Measurements from ENCODE around the gene LRSAM1. TPM values are rescaled to one million over a fixed set of nuclear protein-coding genes. Genes with fewer than 3 reads are reported as not detected.

Gene LRSAM1
- total RNA-seq, 1 experiment from 2014 or later = 21.6 TPM

DNA sequence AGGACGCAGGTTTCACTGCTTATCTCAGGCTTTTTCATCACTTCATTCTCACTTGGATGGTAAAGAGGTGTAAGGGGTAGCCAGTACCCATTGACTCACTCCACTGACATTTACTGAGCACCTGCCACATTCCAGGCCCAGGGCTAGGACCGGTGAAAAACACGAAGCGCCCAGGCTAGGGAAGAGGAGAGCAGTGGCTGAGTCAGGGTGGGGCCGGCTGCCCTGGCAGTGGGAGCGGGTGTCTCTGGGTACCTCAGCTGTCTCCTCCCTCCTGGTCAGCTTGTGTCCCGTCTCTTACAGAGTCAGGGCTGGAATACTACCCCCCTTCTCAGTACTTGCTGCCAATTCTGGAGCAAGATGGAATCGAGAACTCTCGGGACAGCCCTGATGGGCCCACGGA, 22.2 kb downstream of the LRSAM1 start:
- H3K9me3 ChIP-seq = no peaks in the 10 kb centered on the region

DNA sequence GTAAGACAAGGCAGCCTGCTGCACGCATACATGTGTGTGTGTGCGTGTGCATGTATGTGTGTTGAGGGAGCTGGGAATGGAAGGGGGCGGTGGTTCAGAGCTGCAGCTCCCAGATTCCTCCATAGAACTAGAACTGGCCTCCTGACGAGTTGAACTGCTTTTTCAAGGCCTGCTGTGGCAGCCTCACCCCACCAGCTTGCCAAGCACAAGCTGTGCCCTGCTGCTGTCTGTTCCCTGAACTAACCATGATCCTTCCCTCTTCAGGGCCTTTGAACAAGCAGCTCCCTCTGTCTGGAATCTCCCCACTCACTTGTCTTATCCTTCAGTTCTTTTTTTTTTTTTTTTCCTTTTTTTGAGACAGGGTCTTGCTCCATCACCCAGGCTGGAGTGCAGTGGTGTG, 22.6 kb downstream of the LRSAM1 start:
- DNase-seq = no peak
- H3K27me3 ChIP-seq = no peaks in the 10 kb centered on the region

More for the DNA sequence above, 22.2 kb downstream of the LRSAM1 start:
- no peak for DNase-seq
- Histone ChIP-seq H3K27me3 (no peaks in the 10 kb centered on the region), H3K36me3 (peaks cover 4% of the 10 kb centered on the region), H3K4me3 (no peak overlapping the region)

DNA sequence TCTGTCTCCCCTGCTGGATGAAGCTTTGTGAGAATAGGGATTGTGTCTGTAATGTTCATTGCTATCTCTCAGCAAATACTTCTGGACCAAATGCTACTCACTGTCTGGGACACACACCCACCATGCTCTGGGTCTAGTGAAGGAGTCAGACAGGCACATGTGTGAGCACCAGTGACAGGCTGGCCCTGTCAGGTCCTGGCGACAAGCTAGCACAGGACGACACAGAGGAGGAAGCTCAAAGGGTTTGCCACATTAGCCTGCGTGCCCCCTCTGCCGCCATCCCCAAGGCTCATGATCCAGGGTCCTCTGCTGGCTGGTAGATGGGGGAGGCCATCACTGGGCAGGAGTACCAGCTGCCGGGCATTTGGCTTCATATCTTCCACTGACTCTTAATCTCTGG, 23.3 kb downstream of the LRSAM1 start:
- DNase-seq = no peak
- H3K9me3 ChIP-seq = no peaks in the 10 kb centered on the region
- H3K4me3 ChIP-seq = no peak overlapping the region
- no peaks in the 10 kb centered on the region for H3K27me3 ChIP-seq
- H3K36me3 ChIP-seq = peaks cover 9% of the 10 kb centered on the region; the same call in 1 of the 2 replicates

More for the DNA sequence above, 22.6 kb downstream of the LRSAM1 start:
- Histone ChIP-seq H3K36me3 (peaks cover 9% of the 10 kb centered on the region; the same call in 1 of the 2 replicates), H3K9me3 (no peaks in the 10 kb centered on the region), H3K4me3 (no peak overlapping the region)

DNA sequence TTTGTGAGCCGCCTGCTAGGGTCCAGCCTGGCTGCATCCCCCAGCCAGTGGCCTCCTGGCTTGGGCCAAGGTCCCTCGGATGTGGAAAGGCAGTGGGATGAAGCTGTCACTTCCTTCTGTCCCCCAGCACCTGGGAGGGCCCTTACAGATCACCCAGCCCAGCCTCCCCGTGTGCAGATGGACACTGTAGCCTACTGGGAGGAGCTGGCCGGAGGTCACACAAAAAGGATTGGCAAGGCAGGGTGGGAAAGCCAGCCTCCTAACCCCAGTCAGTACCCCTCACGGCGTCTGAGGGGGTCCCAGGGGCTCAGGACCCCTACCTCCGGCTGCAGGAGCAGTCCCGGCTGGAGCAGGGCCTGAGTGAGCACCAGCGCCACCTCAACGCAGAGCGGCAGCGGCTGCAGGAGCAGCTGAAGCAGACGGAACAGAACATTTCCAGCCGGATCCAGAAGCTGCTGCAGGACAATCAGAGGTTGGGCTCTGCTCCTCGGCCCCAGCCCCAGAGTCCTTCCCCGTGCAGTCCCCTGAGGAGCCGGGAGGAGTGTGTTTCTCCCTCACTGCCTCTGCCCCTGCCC, 28.3 kb downstream of the LRSAM1 start:
- no peaks in the 10 kb centered on the region for H3K9me3 ChIP-seq
- DNase-seq = no peak
- peaks cover 17% of the 10 kb centered on the region for H3K36me3 ChIP-seq
- no peaks in the 10 kb centered on the region for H3K27me3 ChIP-seq
- H3K4me3 ChIP-seq = no peak overlapping the region

DNA sequence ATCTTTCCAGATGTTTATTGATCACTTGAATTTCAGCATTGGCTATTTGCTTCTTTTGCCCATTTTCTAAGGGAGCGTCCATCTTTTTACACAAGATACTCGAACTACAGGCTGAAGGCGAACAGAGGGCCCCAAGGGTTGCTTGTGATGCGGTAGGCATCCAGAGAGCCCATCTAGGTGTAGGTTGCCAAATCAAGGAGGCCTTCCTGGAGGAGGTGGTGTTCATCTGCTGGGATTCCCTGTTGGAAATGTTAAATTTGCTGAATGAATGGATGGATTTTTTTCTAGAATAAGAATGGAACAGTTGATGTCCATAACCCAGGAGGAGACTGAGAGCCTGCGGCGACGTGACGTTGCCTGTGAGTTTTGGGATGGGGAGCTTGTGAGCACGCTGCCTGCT, 31.4 kb downstream of the LRSAM1 start:
- Histone ChIP-seq H3K27me3 (no peaks in the 10 kb centered on the region), H3K4me3 (no peak overlapping the region), H3K9me3 (no peaks in the 10 kb centered on the region), H3K36me3 (peaks cover 17% of the 10 kb centered on the region)
- DNase-seq = no peak

DNA sequence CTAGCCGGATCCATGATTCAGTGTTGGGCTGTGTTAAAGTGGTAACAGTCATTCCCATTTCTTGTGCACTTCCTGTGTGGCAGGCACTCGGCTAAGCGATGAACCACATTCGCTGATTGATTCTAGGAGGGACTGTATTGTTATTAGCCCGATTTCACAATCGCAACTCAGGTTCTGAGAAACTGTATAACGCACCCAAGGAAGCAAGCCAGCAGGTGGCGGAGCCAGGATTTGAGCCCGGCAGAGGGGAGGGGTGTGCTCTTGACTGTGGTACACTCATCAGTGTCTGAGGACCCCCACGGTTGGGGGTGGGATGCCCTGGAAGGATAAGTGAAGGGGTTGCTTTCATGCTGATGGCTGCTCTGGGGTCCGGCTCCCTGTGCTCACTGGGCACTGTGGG, 34.7 kb downstream of the LRSAM1 start:
- Histone ChIP-seq H3K27me3 (no peaks in the 10 kb centered on the region), H3K9me3 (no peaks in the 10 kb centered on the region), H3K4me3 (no peak overlapping the region), H3K36me3 (peaks cover 11% of the 10 kb centered on the region)
- DNase-seq = no peak

DNA sequence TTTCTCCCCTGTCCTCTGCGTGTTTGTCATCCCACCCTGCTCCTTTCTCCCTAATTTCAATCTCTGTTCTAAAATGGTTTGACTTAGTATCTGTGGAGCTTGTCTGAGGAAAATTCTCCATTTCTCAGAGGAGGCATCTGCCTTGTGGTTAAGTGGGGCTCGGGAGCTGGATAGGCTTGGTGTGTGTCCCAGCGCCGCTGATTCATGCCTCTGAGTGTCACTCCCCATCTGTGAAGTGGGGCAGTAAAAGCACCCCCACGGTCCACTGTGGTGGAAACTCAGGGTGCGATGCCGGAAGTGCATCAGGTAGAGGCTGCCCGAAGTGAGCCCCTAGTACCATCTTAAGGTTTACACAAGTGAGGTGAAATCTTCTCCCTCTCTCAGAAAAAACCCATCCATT, 37.6 kb downstream of the LRSAM1 start:
- Histone ChIP-seq H3K36me3 (peaks cover 17% of the 10 kb centered on the region), H3K27me3 (no peaks in the 10 kb centered on the region), H3K4me3 (no peak overlapping the region), H3K9me3 (no peaks in the 10 kb centered on the region)
- DNase-seq = no peak

DNA sequence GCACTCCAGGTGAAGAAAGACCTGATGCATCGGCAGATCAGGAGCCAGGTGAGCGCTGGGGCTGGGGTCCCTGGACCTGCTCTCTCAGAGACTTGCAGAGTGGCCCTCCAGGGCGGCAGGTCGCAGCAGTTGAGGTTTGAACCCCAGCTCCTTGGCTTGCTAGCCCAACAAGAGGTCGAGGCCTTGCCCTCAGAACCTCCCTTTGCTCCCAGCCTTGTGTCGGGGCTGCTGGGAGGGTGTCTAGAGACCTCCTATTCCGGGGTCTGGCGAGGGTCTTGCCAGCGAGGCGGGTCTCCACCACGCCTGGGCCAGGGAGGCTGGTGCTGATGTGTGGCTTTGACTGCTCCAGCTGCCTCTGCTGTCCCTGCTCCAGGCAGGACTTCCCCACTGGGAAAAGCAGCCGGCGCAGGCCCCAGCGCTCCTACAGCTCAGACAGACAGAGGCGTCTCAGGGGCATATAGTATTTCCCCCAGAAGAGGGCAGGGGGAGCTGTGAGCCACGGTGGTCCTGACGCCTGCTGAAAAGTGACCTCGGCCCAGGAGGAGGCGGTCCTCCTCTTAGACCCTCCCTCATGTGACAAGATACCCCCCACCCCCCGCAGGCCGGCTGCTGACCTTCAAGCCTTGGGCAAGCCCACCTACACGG, 38.3 kb downstream of the LRSAM1 start:
- no peak overlapping the region for H3K4me3 ChIP-seq
- no peaks in the 10 kb centered on the region for H3K9me3 ChIP-seq
- peaks cover 24% of the 10 kb centered on the region for H3K36me3 ChIP-seq
- no peaks in the 10 kb centered on the region for H3K27me3 ChIP-seq
- no peak for DNase-seq

DNA sequence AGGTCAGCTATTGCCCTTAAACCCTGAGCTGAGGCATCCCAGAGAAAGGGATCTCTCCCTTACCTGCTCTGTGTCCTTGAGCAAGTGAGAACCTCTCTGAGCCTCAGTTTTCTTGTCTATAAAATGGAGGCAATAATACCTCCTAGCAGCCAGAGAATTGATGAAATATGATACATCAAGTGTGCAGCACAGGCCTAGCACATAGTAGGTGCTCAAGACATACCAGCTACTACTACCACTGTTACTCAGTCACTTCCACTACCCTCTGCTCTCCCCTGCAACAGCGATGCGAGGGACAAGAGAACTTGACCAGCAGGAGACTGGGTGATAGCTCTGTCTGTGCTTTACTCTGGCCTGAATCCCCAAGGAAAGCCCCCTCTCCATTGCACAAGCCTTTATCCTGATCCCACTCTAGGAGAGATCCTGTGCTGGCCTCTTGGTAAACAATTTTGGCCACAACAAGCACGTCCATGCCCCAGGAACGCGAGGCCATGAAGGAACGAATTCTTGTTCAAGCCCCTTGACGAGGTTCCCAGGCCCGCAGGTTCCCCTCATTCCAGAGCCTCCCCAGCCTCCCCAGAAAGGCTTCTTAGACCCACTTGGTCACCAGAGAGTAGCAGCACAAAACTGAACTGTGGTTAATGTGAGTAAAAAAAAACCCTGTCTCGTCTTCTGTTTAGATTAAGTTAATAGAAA, 39.4 kb downstream of the LRSAM1 start:
- DNase-seq = no peak
- Histone ChIP-seq H3K4me3 (no peak overlapping the region), H3K9me3 (no peaks in the 10 kb centered on the region), H3K27me3 (no peaks in the 10 kb centered on the region), H3K36me3 (peaks cover 30% of the 10 kb centered on the region)

DNA sequence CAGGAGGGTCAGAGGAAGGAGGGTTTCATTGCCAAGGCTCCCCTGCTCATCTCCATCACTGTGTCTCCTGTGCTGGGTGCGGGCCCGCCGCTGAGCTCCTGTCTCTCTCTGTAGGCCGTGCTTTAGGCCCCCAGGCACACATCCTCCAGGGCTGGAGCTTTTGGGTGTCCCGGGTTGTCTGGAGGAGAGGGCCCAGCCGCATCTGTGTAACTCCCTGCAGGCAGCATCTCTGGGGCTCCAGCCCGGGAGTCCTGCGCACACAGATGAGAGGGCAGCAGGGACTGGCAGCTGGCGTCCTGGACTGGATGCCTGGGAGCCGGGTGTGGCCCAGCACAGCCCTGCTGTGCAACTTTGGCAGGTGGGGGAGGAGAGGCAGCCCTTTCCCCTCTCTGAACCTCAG, 40.2 kb downstream of the LRSAM1 start:
- no peaks in the 10 kb centered on the region for H3K9me3 ChIP-seq
- DNase-seq = no peak
- peaks cover 38% of the 10 kb centered on the region for H3K36me3 ChIP-seq

DNA sequence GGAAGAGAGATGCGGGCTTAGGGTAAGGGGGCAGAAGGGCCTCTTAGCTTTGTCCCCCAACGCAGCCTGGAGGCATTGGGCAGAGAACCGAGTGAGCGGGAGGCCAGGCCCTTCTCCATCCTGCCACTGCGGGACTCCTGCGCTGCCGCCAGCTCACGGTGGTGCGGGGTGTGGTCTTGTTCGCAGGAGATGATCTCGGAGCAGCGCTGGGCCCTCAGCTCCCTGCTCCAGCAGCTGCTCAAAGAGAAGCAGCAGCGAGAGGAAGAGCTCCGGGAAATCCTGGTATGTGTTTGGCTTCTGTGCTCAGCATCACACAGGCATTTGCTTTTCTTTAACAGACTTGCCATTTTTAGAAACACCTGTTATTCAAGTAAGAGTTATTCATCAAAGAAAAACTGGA, 41.3 kb downstream of the LRSAM1 start:
- Histone ChIP-seq H3K4me3 (no peak overlapping the region), H3K36me3 (peaks cover 49% of the 10 kb centered on the region), H3K9me3 (no peaks in the 10 kb centered on the region), H3K27me3 (no peaks in the 10 kb centered on the region)
- no peak for DNase-seq

More for the DNA sequence above, 40.2 kb downstream of the LRSAM1 start:
- Histone ChIP-seq H3K4me3 (no peak overlapping the region), H3K27me3 (no peaks in the 10 kb centered on the region)

DNA sequence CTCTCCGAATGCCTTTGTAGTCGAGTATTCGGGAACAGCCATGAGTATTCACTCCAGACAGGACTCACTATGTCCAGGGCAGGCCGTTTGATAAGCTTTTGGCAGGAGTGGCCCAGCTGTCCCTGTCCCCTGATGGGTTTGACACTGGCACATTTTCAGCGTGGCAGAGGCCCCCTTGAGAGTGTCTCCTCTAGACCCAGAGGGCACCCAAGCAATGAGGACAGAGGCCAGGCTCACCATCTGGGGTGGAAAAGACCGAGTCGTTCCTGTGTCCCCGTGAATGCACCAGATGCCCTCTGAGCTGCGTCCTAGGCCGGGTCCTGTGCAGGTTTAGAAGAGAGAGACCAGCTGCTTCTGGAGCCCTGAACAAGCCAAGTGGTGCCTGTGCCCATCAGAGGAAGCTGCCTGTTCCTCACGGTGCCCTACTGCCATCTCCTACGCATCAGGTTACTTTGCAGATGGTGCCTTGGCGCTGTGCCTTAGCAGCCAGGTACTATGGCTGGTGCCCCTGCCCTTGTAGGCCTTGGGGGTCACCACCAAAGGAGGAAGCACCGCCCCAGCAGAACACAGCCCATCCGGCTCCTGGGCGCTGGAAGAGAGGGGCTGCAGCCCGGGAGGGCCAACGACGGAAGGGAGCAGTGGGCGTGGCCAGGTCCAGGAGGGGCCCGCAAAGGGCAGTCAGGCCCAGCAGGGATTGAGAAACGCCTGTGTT, 42.4 kb downstream of the LRSAM1 start:
- H3K4me3 ChIP-seq = no peak overlapping the region
- no peaks in the 10 kb centered on the region for H3K9me3 ChIP-seq
- DNase-seq = no peak
- H3K27me3 ChIP-seq = no peaks in the 10 kb centered on the region
- peaks cover 57% of the 10 kb centered on the region for H3K36me3 ChIP-seq

DNA sequence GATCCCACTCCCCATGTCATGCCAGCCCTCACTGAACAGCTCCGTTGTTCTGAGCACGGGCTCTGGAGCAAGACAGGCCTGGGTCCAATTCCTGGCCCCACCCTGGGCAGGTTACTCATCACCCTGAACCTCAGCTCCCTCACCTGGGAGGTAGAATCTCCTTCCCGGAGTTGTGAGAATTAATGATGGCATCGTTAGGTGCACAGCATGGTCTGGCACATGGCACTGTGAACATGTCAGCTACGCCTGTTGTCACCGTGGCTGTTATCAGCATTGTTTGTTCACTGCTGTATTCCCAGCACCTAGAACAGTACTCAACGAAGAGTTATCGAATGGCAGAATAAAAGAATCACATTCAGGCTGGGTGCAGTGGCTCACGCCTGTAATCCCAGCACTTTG, 43.0 kb downstream of the LRSAM1 start:
- no peak for DNase-seq
- Histone ChIP-seq H3K4me3 (no peak overlapping the region), H3K36me3 (peaks cover 57% of the 10 kb centered on the region), H3K27me3 (no peaks in the 10 kb centered on the region), H3K9me3 (no peaks in the 10 kb centered on the region)

DNA sequence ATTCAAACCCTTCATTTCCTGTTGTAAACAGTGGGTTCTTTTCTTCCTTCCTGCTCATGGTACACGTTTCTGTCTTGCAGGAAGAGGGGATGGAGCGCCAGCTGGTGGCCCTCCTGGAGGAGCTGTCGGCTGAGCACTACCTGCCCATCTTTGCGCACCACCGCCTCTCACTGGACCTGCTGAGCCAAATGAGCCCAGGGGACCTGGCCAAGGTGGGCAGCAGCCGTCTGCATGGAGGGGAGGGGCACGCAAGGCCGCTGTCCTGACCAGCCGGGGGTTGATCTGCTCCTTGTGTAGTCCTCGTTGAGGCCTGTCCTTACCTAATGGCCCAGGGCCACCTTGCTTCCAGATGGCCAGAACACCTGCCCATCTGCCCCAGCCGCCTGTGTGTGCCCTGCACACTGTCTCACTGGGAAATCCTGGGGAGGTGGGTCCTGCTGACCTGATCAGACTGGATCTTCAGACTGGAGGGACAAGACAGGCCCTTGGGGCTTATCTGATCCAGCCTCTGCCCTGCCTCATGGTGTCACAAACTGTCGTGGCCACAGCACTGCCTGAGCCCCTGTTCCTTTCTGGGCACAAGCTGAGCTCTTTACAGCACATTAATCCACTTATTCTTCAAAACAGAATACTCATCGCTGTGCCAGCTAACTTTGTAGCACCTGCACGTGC, 44.7 kb downstream of the LRSAM1 start:
- Histone ChIP-seq H3K4me3 (no peak overlapping the region), H3K36me3 (peaks cover 52% of the 10 kb centered on the region), H3K27me3 (no peaks in the 10 kb centered on the region), H3K9me3 (no peaks in the 10 kb centered on the region)
- no peak for DNase-seq

DNA sequence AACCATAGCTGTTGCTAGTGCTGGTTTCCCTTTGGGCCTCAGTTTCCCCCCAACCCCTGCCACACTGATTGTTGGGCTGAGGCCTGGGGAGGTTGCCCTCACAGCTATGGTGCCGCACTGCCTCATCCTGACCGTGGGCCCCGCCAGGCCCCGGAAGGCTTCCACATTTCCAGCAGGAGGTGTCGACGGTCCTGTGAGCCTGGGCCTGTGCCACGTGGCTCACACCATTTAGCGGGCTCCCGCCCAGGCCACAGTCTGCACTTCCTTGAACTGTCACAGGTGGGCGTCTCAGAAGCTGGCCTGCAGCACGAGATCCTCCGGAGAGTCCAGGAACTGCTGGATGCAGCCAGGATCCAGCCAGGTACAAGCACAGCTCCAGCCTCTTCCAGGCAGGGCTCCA, 45.7 kb downstream of the LRSAM1 start:
- peaks cover 52% of the 10 kb centered on the region for H3K36me3 ChIP-seq
- no peak for DNase-seq
- H3K9me3 ChIP-seq = no peaks in the 10 kb centered on the region
- H3K4me3 ChIP-seq = no peak overlapping the region
- no peaks in the 10 kb centered on the region for H3K27me3 ChIP-seq

DNA sequence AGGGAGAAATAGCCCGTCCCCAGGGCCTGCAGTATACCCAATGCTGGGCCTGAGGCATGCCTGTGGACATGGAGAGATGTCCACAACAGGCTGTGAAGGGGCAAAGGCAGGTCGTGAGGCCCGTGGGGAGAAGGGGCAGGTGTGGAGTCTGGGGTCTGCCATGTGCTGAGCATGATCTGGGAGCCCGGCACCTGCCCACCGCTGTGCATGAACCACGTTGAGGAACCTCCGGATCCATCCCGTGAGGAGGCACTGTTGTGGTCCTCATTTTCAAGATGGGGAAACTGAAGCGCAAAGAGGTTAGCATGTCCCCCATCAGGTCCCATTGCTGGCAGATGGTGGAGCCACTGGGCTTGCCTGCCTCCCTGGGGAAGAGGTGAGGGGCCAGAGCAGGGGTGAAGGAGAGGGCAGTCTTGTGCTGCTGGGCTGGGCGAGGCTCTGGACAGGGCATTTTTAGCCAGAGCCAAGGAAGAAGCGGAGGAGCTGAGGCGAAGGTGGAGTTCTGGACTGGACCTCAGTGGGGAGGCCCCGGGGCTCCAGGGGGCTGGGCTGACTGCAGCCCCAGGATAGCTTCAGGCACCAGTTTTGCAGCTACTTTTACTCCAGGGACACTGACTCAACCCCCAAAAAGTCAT, 46.5 kb downstream of the LRSAM1 start:
- Histone ChIP-seq H3K36me3 (peaks cover 55% of the 10 kb centered on the region), H3K27me3 (no peaks in the 10 kb centered on the region), H3K4me3 (no peak overlapping the region), H3K9me3 (no peaks in the 10 kb centered on the region)
- DNase-seq = no peak
